GM18907 (cell line): ENCODE data around the gene RNF2.
"Not testable (repeated sequence)": the region's sequence is repeated elsewhere in the genome, so short reads cannot be mapped to it uniquely, and the experiment has no call there.

Experiments
- ATAC-seq: cut with Tn5 transposase; IDR thresholded peaks from one replicate; pipeline ENCODE4 v1.9.1; 2021; ENCODE audit warnings: mild to moderate bottlenecking, moderate library complexity; ENCODE audit not compliant: unreplicated experiment

The RNF2 gene

GRCh38 chr1:185049670-185050069, 4.3 kb downstream of the RNF2 start:
- no peak for ATAC-seq

- ATAC-seq, result no peak
These were observed 5.6 kb downstream of the RNF2 start for GRCh38 chr1:185050823-185051451.

- ATAC-seq, result no peak
These were observed 7.8 kb downstream of the RNF2 start for GRCh38 chr1:185053204-185053603.

GRCh38 chr1:185054365-185055060, 9.2 kb downstream of the RNF2 start:
- ATAC-seq, result no peak

- ATAC-seq, result no peak
These were observed 12.8 kb downstream of the RNF2 start for GRCh38 chr1:185058110-185058509.

GRCh38 chr1:185058876-185059275, 13.5 kb downstream of the RNF2 start:
- ATAC-seq, result no peak

- ATAC-seq, result no peak
These were observed 14.7 kb downstream of the RNF2 start for GRCh38 chr1:185059950-185060571.

- ATAC-seq, result no peak
These were observed 17.5 kb downstream of the RNF2 start for GRCh38 chr1:185062710-185063370.

- no peak for ATAC-seq
These were observed 18.4 kb downstream of the RNF2 start for GRCh38 chr1:185063719-185064118.

GRCh38 chr1:185065006-185065405, 19.6 kb downstream of the RNF2 start:
- not testable (repeated sequence) for ATAC-seq

GRCh38 chr1:185066181-185066580, 20.8 kb downstream of the RNF2 start:
- ATAC-seq, result no peak

GRCh38 chr1:185068341-185068740, 23.0 kb downstream of the RNF2 start:
- no peak for ATAC-seq

GRCh38 chr1:185069202-185069772, 23.9 kb downstream of the RNF2 start:
- no peak for ATAC-seq

- ATAC-seq, result no peak
These were observed 24.7 kb downstream of the RNF2 start for GRCh38 chr1:185070051-185070450.

GRCh38 chr1:185073725-185074124, 28.4 kb downstream of the RNF2 start:
- ATAC-seq, result no peak

- ATAC-seq, result no peak
These were observed 28.9 kb downstream of the RNF2 start for GRCh38 chr1:185074307-185074706.

GRCh38 chr1:185075476-185075875, 30.1 kb downstream of the RNF2 start:
- ATAC-seq, result no peak

- no peak for ATAC-seq
These were observed 32.0 kb downstream of the RNF2 start for GRCh38 chr1:185077374-185077773.

- ATAC-seq, result no peak
These were observed 35.1 kb downstream of the RNF2 start for GRCh38 chr1:185080422-185080821.

- no peak for ATAC-seq
These were observed 38.5 kb downstream of the RNF2 start for GRCh38 chr1:185083818-185084217.

- ATAC-seq, result no peak
These were observed 41.7 kb downstream of the RNF2 start for GRCh38 chr1:185087101-185087500.
